Measurements from ENCODE around the gene TCN2. TPM values are rescaled to one million over a fixed set of nuclear protein-coding genes. Genes with fewer than 3 reads are reported as not detected.

The TCN2 gene
- total RNA-seq, 1 experiment from 2014 or later: 2.2 TPM

DNA sequence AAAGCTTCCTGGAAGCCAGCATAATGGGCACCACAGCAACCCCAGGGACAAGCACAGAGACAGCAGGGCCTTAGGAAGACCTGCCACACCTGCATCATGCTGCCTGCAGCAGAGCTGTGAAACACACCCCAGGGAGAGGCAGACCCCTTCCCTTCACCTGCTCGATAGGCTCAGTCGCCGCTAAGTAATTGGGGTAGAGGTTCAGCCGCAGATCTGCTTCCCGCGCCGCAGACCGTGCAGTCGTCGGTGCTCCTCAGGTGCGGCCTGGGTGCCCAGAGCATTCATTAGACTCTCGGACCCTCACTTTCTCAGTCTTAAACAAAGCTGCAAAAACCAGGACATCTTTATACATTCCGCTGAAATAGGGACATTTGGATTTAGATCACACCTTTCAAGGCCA lies 57.8 kb downstream of the TCN2 start:
- RAD21 ChIA-PET (ENCODE audit: low non-redundant PET in 1 of 2, low total read pairs in 2 of 2, uncharacterized antibody in 2 of 2, unreplicated experiment in 2 of 2): no interaction called here
- H3K27me3 ChIP-seq (ENCODE audit: insufficient read depth, low read length): no peaks in the 10 kb centered on the region
- H3K9me2 ChIP-seq (ENCODE audit: insufficient read depth): no peaks in the 10 kb centered on the region
- intact Hi-C loops (cut with micrococcal nuclease): no loop called here
- peaks cover 13 to 24% of the 10 kb centered on the region in 2 experiments for H3K4me1 ChIP-seq (ENCODE audit: control insufficient read depth in 1 of 2, insufficient read depth in 2 of 2, low read length in 2 of 2)
- ATAC-seq (no peak), DNase-seq (ENCODE audit: low read depth, low spot score) (no peak)
- H2AFZ ChIP-seq (ENCODE audit: low read depth, low read length, poor library complexity, severe bottlenecking): no peak overlapping the region
- peaks cover 0 to 4% of the 10 kb centered on the region in 2 experiments; a peak in 2 of 4 replicates for H3K36me3 ChIP-seq (ENCODE audit: control insufficient read depth in 1 of 2, insufficient read depth in 2 of 2, low read length in 2 of 2)
- H4K20me1 ChIP-seq (ENCODE audit: insufficient read depth): no peaks in the 10 kb centered on the region
- H3K79me2 ChIP-seq (ENCODE audit: insufficient read depth, low read length): no peaks in the 10 kb centered on the region
- H3K4me3 ChIP-seq (replicated peaks in 1 of 2; ENCODE audit: low read depth in 1 of 2, low read length in 2 of 2): no peak overlapping the region
- no TSS peak for BruUV-seq (replicated peaks)
- no peak overlapping the region for H3K4me2 ChIP-seq (ENCODE audit: low read length)
- POLR2A ChIA-PET: no interaction called here
- TF ChIP-seq, protein P1, sequence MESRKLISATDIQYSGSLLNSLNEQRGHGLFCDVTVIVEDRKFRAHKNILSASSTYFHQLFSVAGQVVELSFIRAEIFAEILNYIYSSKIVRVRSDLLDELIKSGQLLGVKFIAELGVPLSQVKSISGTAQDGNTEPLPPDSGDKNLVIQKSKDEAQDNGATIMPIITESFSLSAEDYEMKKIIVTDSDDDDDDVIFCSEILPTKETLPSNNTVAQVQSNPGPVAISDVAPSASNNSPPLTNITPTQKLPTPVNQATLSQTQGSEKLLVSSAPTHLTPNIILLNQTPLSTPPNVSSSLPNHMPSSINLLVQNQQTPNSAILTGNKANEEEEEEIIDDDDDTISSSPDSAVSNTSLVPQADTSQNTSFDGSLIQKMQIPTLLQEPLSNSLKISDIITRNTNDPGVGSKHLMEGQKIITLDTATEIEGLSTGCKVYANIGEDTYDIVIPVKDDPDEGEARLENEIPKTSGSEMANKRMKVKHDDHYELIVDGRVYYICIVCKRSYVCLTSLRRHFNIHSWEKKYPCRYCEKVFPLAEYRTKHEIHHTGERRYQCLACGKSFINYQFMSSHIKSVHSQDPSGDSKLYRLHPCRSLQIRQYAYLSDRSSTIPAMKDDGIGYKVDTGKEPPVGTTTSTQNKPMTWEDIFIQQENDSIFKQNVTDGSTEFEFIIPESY (IDR thresholded peaks at IDR 0.05; ENCODE audit: extremely low read depth, insufficient replicate concordance, low read length): no peak
- no peak for TF ChIP-seq JUND (IDR thresholded peaks at IDR 0.05)
- no peak overlapping the region for H3K9ac ChIP-seq (ENCODE audit: low read length)
- CTCF ChIA-PET: no interaction called here
- H3K27ac ChIP-seq (ENCODE audit: low read depth, low read length): no peak overlapping the region
- H3K9me3 ChIP-seq (ENCODE audit: control insufficient read depth in 1 of 2, insufficient read depth in 1 of 2, low read depth in 1 of 2, low read length in 2 of 2): no peaks in the 10 kb centered on the region

DNA sequence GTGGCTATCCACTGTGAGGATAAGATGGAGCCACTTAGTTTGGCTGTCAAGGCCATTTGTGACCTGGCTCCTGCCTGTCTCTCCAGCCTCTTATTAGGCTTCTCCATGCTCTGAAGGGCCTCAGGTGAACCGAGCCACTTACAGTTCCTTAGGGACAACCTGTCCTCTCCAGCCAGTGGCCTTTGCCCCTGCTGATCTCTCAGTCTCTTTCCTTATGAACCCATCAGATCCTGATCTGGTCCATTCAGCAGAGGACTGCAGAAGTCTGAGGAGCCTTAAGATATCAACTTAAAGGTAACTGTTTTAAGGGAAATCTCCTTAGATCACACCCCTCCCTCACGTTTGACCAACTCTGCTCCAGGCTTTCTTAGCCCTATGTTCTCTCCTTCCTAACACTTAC lies 58.3 kb downstream of the TCN2 start:
- Histone ChIP-seq H3K27me3 (ENCODE audit: insufficient read depth, low read length) (no peaks in the 10 kb centered on the region), H3K27ac (ENCODE audit: low read depth, low read length) (no peak overlapping the region), H3K4me3 (replicated peaks in 1 of 2; ENCODE audit: low read depth in 1 of 2, low read length in 2 of 2) (no peak overlapping the region), H3K9ac (ENCODE audit: low read length) (no peak overlapping the region), H4K20me1 (ENCODE audit: insufficient read depth) (no peaks in the 10 kb centered on the region), H3K79me2 (ENCODE audit: insufficient read depth, low read length) (no peaks in the 10 kb centered on the region), H3K9me3 (ENCODE audit: control insufficient read depth in 1 of 2, insufficient read depth in 1 of 2, low read depth in 1 of 2, low read length in 2 of 2) (no peaks in the 10 kb centered on the region), H2AFZ (ENCODE audit: low read depth, low read length, poor library complexity, severe bottlenecking) (no peak overlapping the region), H3K4me2 (ENCODE audit: low read length) (no peak overlapping the region), H3K9me2 (ENCODE audit: insufficient read depth) (no peaks in the 10 kb centered on the region), H3K36me3 (ENCODE audit: control insufficient read depth in 1 of 2, insufficient read depth in 2 of 2, low read length in 2 of 2) (peaks cover 0 to 4% of the 10 kb centered on the region in 2 experiments; a peak in 2 of 4 replicates), H3K4me1 (ENCODE audit: control insufficient read depth in 1 of 2, insufficient read depth in 2 of 2, low read length in 2 of 2) (peaks cover 13 to 24% of the 10 kb centered on the region in 2 experiments)
- no peak for ATAC-seq
- POLR2A ChIA-PET: no interaction called here
- RAD21 ChIA-PET (ENCODE audit: low non-redundant PET in 1 of 2, low total read pairs in 2 of 2, uncharacterized antibody in 2 of 2, unreplicated experiment in 2 of 2): no interaction called here
- CTCF ChIA-PET: no interaction called here
- BruUV-seq (replicated peaks): no TSS peak
- DNase-seq (ENCODE audit: low read depth, low spot score): no peak
- intact Hi-C loops (cut with micrococcal nuclease): no loop called here
- TF ChIP-seq CEBPB (IDR thresholded peaks at IDR 0.05; ENCODE audit: low read depth): no peak
- TF ChIP-seq SIN3A (IDR thresholded peaks at IDR 0.05; ENCODE audit: low read depth): no peak
- TF ChIP-seq POLR2A (IDR thresholded peaks at IDR 0.05; ENCODE audit: borderline replicate concordance, extremely low read depth, insufficient read depth, insufficient read length): no peak
- no peak for TF ChIP-seq TCF7L2 (IDR thresholded peaks at IDR 0.05; ENCODE audit: borderline replicate concordance, extremely low read depth, insufficient read depth, insufficient read length)
- TF ChIP-seq FOSL1 (IDR thresholded peaks at IDR 0.05; ENCODE audit: low read depth): no peak
- no peak for TF ChIP-seq RAD21 (IDR thresholded peaks at IDR 0.05; ENCODE audit: low read depth)
- no peak for TF ChIP-seq EZH2phosphoT487 (IDR thresholded peaks at IDR 0.05; ENCODE audit: borderline replicate concordance)
- TF ChIP-seq, protein P1 (IDR thresholded peaks at IDR 0.05; ENCODE audit: extremely low read depth, insufficient replicate concordance, low read length): no peak
- no peak for TF ChIP-seq JUND (IDR thresholded peaks at IDR 0.05)
- no peak for TF ChIP-seq EZH2 (IDR thresholded peaks at IDR 0.05)
- TF ChIP-seq, protein P2, sequence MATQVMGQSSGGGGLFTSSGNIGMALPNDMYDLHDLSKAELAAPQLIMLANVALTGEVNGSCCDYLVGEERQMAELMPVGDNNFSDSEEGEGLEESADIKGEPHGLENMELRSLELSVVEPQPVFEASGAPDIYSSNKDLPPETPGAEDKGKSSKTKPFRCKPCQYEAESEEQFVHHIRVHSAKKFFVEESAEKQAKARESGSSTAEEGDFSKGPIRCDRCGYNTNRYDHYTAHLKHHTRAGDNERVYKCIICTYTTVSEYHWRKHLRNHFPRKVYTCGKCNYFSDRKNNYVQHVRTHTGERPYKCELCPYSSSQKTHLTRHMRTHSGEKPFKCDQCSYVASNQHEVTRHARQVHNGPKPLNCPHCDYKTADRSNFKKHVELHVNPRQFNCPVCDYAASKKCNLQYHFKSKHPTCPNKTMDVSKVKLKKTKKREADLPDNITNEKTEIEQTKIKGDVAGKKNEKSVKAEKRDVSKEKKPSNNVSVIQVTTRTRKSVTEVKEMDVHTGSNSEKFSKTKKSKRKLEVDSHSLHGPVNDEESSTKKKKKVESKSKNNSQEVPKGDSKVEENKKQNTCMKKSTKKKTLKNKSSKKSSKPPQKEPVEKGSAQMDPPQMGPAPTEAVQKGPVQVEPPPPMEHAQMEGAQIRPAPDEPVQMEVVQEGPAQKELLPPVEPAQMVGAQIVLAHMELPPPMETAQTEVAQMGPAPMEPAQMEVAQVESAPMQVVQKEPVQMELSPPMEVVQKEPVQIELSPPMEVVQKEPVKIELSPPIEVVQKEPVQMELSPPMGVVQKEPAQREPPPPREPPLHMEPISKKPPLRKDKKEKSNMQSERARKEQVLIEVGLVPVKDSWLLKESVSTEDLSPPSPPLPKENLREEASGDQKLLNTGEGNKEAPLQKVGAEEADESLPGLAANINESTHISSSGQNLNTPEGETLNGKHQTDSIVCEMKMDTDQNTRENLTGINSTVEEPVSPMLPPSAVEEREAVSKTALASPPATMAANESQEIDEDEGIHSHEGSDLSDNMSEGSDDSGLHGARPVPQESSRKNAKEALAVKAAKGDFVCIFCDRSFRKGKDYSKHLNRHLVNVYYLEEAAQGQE (IDR thresholded peaks at IDR 0.05; ENCODE audit: low read depth): no peak
- no peak for TF ChIP-seq YY1 (IDR thresholded peaks at IDR 0.05; ENCODE audit: extremely low read depth, insufficient replicate concordance, low read depth, low read length)
- TF ChIP-seq CBX3 (IDR thresholded peaks at IDR 0.05; ENCODE audit: low read depth): no peak

All from HCT116 (cell line).